Sigmoid colon (tissue), 4 donors: Measurements from ENCODE around the gene SMYD3.

Source experiments
- CTCF ChIP-seq, 4 experiments: fragments of 450-650 bp in 3 of 4; fragments of 200-600 bp in 1 of 4; IDR thresholded peaks; one replicate each; pipeline ENCODE4 v1.5.1; 2016 to 2019; ENCODE audit warnings: antibody characterized with exemption in 4 of 4, mild to moderate bottlenecking in 3 of 4, moderate library complexity in 2 of 4
- EP300 ChIP-seq, 4 donors: sonication (generic); formaldehyde crosslinking; IDR thresholded peaks; one replicate each; pipeline ENCODE4 v1.6.1; 2017; ENCODE audit warnings: antibody characterized with exemption in 4 of 4
- POLR2A ChIP-seq, 2 donors: fragments of 450-650 bp; IDR thresholded peaks; one replicate each; pipeline ENCODE4 v1.6.1; 2016; ENCODE audit warnings: antibody characterized with exemption in 2 of 2, mild to moderate bottlenecking in 2 of 2, moderate library complexity in 2 of 2

- TF ChIP-seq CTCF (IDR thresholded peaks at IDR 0.05) (no peak), POLR2A (IDR thresholded peaks at IDR 0.05) (no peak), EP300 (IDR thresholded peaks at IDR 0.05) (no peak)
These were observed 636.4 kb downstream of the SMYD3 start for GRCh38 chr1:245870698-245871097.
